HEK293T (cell line): ENCODE data around the gene FOXD4L6.
"Not testable (repeated sequence)": the region's sequence is repeated elsewhere in the genome, so short reads cannot be mapped to it uniquely, and the experiment has no call there.

Source experiments
- CTBP1 ChIP-seq: fragments of 450-650 bp; IDR thresholded peaks from 2 replicates; pipeline ENCODE4 v1.6.1; 2016; ENCODE audit warnings: borderline replicate concordance
- ELF4 ChIP-seq: fragments of 450-650 bp; IDR thresholded peaks from 2 replicates; pipeline ENCODE4 v1.6.1; 2017; ENCODE audit warnings: antibody characterized with exemption
- FOXA1 ChIP-seq: fragments of 450-650 bp; IDR thresholded peaks from 2 replicates; pipeline ENCODE4 v1.6.1; 2016; ENCODE audit warnings: mild to moderate bottlenecking
- FOXM1 ChIP-seq: fragments of 450-650 bp; IDR thresholded peaks from 2 replicates; pipeline ENCODE4 v1.6.1; 2017; ENCODE audit warnings: mild to moderate bottlenecking, borderline replicate concordance
- SP1 ChIP-seq: fragments of 450-650 bp; IDR thresholded peaks from 2 replicates; pipeline ENCODE4 v1.6.1; 2017
- TARDBP ChIP-seq: fragments of 450-650 bp; IDR thresholded peaks from 2 replicates; pipeline ENCODE4 v1.6.1; 2016
- ZNF384 ChIP-seq: fragments of 450-650 bp; IDR thresholded peaks from 2 replicates; pipeline ENCODE4 v1.6.1; 2016

- TF ChIP-seq ELF4, TARDBP, ZNF384, FOXA1, FOXM1, SP1, CTBP1: not testable (repeated sequence)
These were observed 3.3 kb downstream of the FOXD4L6 start for GRCh38 chr9:41125109-41125658.
